ENCODE measurements around the gene ADGRG3. TPM values are rescaled to one million over a fixed set of nuclear protein-coding genes. Genes with fewer than 3 reads are reported as not detected.

Gene ADGRG3
- total and polyA plus RNA-seq, 10 of the 15 experiments (the other 5 are each of a cell fraction or from before 2014, with no cell fraction given): 0.10 to 0.11 (median 0.10) TPM; not detected in 7

- RAD21 ChIA-PET (ENCODE audit: unreplicated experiment): interaction anchor here (0.6 kb wide), 1 partner anchor 673 kb away, joined by 3 read pairs; no protein-coding TSS in a partner anchor
- SMC1A ChIA-PET (ENCODE audit: uncharacterized antibody, unreplicated experiment): interaction anchor here (1.3 to 1.6 kb wide), 2 partner anchors 32 to 43 kb away, joined by 3 to 4 read pairs; no protein-coding TSS in a partner anchor
- DNase-seq (ENCODE audit: low read depth, low spot score) (no peak), FAIRE-seq (no peak), ATAC-seq (no peak)
- Histone ChIP-seq H3K9ac (ENCODE audit: control insufficient read depth, insufficient read depth, low read length) (no peak overlapping the region), H3K4me3 (no peak overlapping the region), H3K27me3 (replicated peaks in 1 of 2; ENCODE audit: control insufficient read depth in 2 of 2, insufficient read depth in 2 of 2, low read length in 1 of 2) (peaks cover 0 to 2% of the 10 kb centered on the region in 2 experiments; a peak in 3 of 4 replicates), H3K9me3 (replicated peaks; ENCODE audit: control insufficient read depth, insufficient read depth, low read length) (no peaks in the 10 kb centered on the region), H3K4me2 (ENCODE audit: control insufficient read depth, insufficient read depth) (no peak overlapping the region), H4K20me1 (ENCODE audit: control insufficient read depth, insufficient read depth) (no peaks in the 10 kb centered on the region), H3K4me1 (ENCODE audit: control insufficient read depth, insufficient read depth, low read length) (no peaks in the 10 kb centered on the region), H3K79me2 (ENCODE audit: control insufficient read depth, insufficient read depth, low read length) (no peaks in the 10 kb centered on the region), H3K27ac (ENCODE audit: control insufficient read depth, insufficient read depth) (no peak overlapping the region), H3K36me3 (ENCODE audit: control insufficient read depth in 2 of 2, insufficient read depth in 2 of 2, low read length in 1 of 2) (no peaks in the 10 kb centered on the region), H2AFZ (ENCODE audit: control insufficient read depth, low read depth, low read length) (no peak overlapping the region)
- POLR2A ChIA-PET: no interaction called here
- intact Hi-C loops (cut with micrococcal nuclease; ENCODE audit: unreplicated experiment): no loop called here
- BruUV-seq (replicated peaks): no TSS peak
- in situ Hi-C loops (cut with MboI): no loop called here
- WGBS (ENCODE audit: insufficient coverage, insufficient replicate concordance, low lambda C conversion rate, missing lambda C conversion rate): 28% methylated on average over 11 of the region's 11 CpGs
- CTCF ChIA-PET: interaction anchor here (0.9 to 1.8 kb wide), 3 partner anchors 10 to 43 kb away, joined by 3 to 4 read pairs (median 3); no protein-coding TSS in a partner anchor
- TF ChIP-seq MXI1 (IDR thresholded peaks at IDR 0.05; ENCODE audit: low read depth, low read length) (no peak), NBN (IDR thresholded peaks at IDR 0.05) (no peak)
Measured at GRCh38 chr16:57633383-57634064, 34.6 kb upstream of the ADGRG3 start.

GRCh38 chr16:57634171-57634570 lies 33.9 kb upstream of the ADGRG3 start:
- intact Hi-C loops (cut with micrococcal nuclease; ENCODE audit: unreplicated experiment): no loop called here
- DNase-seq (ENCODE audit: low read depth, low spot score) (no peak), FAIRE-seq (no peak), ATAC-seq (no peak)
- Histone ChIP-seq H3K4me3 (no peak overlapping the region), H3K27me3 (replicated peaks in 1 of 2; ENCODE audit: control insufficient read depth in 2 of 2, insufficient read depth in 2 of 2, low read length in 1 of 2) (peaks cover 0 to 2% of the 10 kb centered on the region in 2 experiments; a peak in 3 of 4 replicates), H3K79me2 (ENCODE audit: control insufficient read depth, insufficient read depth, low read length) (no peaks in the 10 kb centered on the region), H3K4me1 (ENCODE audit: control insufficient read depth, insufficient read depth, low read length) (no peaks in the 10 kb centered on the region), H4K20me1 (ENCODE audit: control insufficient read depth, insufficient read depth) (no peaks in the 10 kb centered on the region), H3K9ac (ENCODE audit: control insufficient read depth, insufficient read depth, low read length) (no peak overlapping the region), H2AFZ (ENCODE audit: control insufficient read depth, low read depth, low read length) (no peak overlapping the region), H3K36me3 (ENCODE audit: control insufficient read depth in 2 of 2, insufficient read depth in 2 of 2, low read length in 1 of 2) (no peaks in the 10 kb centered on the region), H3K27ac (ENCODE audit: control insufficient read depth, insufficient read depth) (no peak overlapping the region), H3K4me2 (ENCODE audit: control insufficient read depth, insufficient read depth) (no peak overlapping the region), H3K9me3 (replicated peaks; ENCODE audit: control insufficient read depth, insufficient read depth, low read length) (no peaks in the 10 kb centered on the region)
- in situ Hi-C loops (cut with MboI): no loop called here
- RAD21 ChIA-PET (ENCODE audit: unreplicated experiment): no interaction called here
- SMC1A ChIA-PET (ENCODE audit: uncharacterized antibody, unreplicated experiment): interaction anchor here (1.6 kb wide), 1 partner anchor 33 kb away, joined by 4 read pairs; no protein-coding TSS in a partner anchor
- 0% methylated on average over 4 of the region's 4 CpGs for WGBS (ENCODE audit: insufficient coverage, insufficient replicate concordance, low lambda C conversion rate, missing lambda C conversion rate)
- POLR2A ChIA-PET: no interaction called here
- BruUV-seq (replicated peaks): no TSS peak
- CTCF ChIA-PET: interaction anchor here (1.0 to 1.2 kb wide), 2 partner anchors 11 to 23 kb away, joined by 3 read pairs; no protein-coding TSS in a partner anchor
- TF ChIP-seq SKIL (IDR thresholded peaks at IDR 0.05; ENCODE audit: low read depth, poor library complexity, severe bottlenecking): no peak
- TF ChIP-seq ETV6 (conservative IDR thresholded peaks at IDR 0.05 in 1 of 2, IDR thresholded peaks at IDR 0.05 in 1 of 2; ENCODE audit: borderline replicate concordance in 1 of 2, low read depth in 1 of 2): no peak
- no peak for TF ChIP-seq PRDM15 (CRISPR knock-in tag; IDR thresholded peaks at IDR 0.05)
- no peak for TF ChIP-seq HCFC1 (IDR thresholded peaks at IDR 0.05; ENCODE audit: low read length)
- no peak for TF ChIP-seq USF2 (IDR thresholded peaks at IDR 0.05; ENCODE audit: borderline replicate concordance, low read depth, low read length)
- TF ChIP-seq JUNB (IDR thresholded peaks at IDR 0.05): no peak
- no peak for TF ChIP-seq PML (IDR thresholded peaks at IDR 0.05; ENCODE audit: low read length)
